SK-N-SH treated with all-trans-retinoic acid at 6 μM for 48 hours (cell line): ENCODE measurements around the gene KIAA1328.

Source experiments
- ATAC-seq: fragments of 200-7000 bp; cut with Tn5 transposase; 3 replicates; pipeline ENCODE4 v1.9.1; 2020; ENCODE audit warnings: mild to moderate bottlenecking, moderate library complexity
- BACH2 ChIP-seq: fragments of 250-450 bp; sonication (Bioruptor Pico); IDR thresholded peaks from 2 replicates; pipeline ENCODE4 v1.9.0; 2021; ENCODE audit warnings: mild to moderate bottlenecking, borderline replicate concordance
- CREB5 ChIP-seq: fragments of 250-450 bp; sonication (Bioruptor Pico); IDR thresholded peaks from 2 replicates; pipeline ENCODE4 v1.5.1; 2020; ENCODE audit warnings: low read depth, mild to moderate bottlenecking, moderate library complexity
- CSDC2 ChIP-seq: fragments of 250-450 bp; sonication (Bioruptor Pico); IDR thresholded peaks from 2 replicates; pipeline ENCODE4 v1.5.0; 2020; ENCODE audit warnings: mild to moderate bottlenecking, moderate library complexity
- ESRRG ChIP-seq: fragments of 250-450 bp; sonication (Bioruptor Pico); IDR thresholded peaks from 2 replicates; pipeline ENCODE4 v1.6.1; 2021; ENCODE audit warnings: mild to moderate bottlenecking
- GLIS3 ChIP-seq: fragments of 250-450 bp; sonication (Bioruptor Pico); IDR thresholded peaks from 2 replicates; pipeline ENCODE4 v1.5.0; 2020; ENCODE audit warnings: mild to moderate bottlenecking, moderate library complexity
- ISL1 ChIP-seq: fragments of 250-450 bp; sonication (Bioruptor Pico); IDR thresholded peaks from 2 replicates; pipeline ENCODE4 v2.1.2; 2022; ENCODE audit warnings: mild to moderate bottlenecking, moderate library complexity
- PPARA ChIP-seq: fragments of 250-450 bp; sonication (Bioruptor Pico); IDR thresholded peaks from 2 replicates; pipeline ENCODE4 v1.5.0; 2020; ENCODE audit warnings: mild to moderate bottlenecking, borderline replicate concordance
- RARB ChIP-seq: fragments of 250-450 bp; sonication (Bioruptor Pico); IDR thresholded peaks from 2 replicates; pipeline ENCODE4 v1.8.0; 2021; ENCODE audit warnings: mild to moderate bottlenecking, moderate library complexity
- TOX ChIP-seq: fragments of 250-450 bp; sonication (Bioruptor Pico); IDR thresholded peaks from 2 replicates; pipeline ENCODE4 v1.8.0; 2021; ENCODE audit warnings: mild to moderate bottlenecking, moderate library complexity, borderline replicate concordance
- TSHZ2 ChIP-seq: fragments of 250-450 bp; sonication (Bioruptor Pico); IDR thresholded peaks from 2 replicates; pipeline ENCODE4 v1.5.0; 2020; ENCODE audit warnings: mild to moderate bottlenecking, moderate library complexity
- ZC3H10 ChIP-seq: fragments of 250-450 bp; sonication (Bioruptor Pico); IDR thresholded peaks from 2 replicates; pipeline ENCODE4 v1.5.1; 2021; ENCODE audit warnings: mild to moderate bottlenecking, moderate library complexity
- ZFP3 ChIP-seq: fragments of 250-450 bp; sonication (Bioruptor Pico); IDR thresholded peaks from 2 replicates; pipeline ENCODE4 v1.5.0; 2020; ENCODE audit warnings: mild to moderate bottlenecking, moderate library complexity
- ZNF70 ChIP-seq: fragments of 450-650 bp; formaldehyde crosslinking; IDR thresholded peaks from 2 replicates; pipeline ENCODE4 v1.5.0; 2020; ENCODE audit warnings: mild to moderate bottlenecking, moderate library complexity
- ZNF8 ChIP-seq: fragments of 450-650 bp; formaldehyde crosslinking; IDR thresholded peaks from 2 replicates; pipeline ENCODE4 v1.5.0; 2020; ENCODE audit warnings: mild to moderate bottlenecking, moderate library complexity
- TF ChIP-seq, protein P1 (sequence below): fragments of 250-450 bp; sonication (Bioruptor Pico); IDR thresholded peaks from 2 replicates; pipeline ENCODE4 v1.8.0; 2021; ENCODE audit warnings: low read depth, mild to moderate bottlenecking, moderate library complexity, borderline replicate concordance
- TF ChIP-seq, protein P2 (sequence below): fragments of 250-450 bp; sonication (Bioruptor Pico); IDR thresholded peaks from 2 replicates; pipeline ENCODE4 v1.5.1; 2021; ENCODE audit warnings: mild to moderate bottlenecking, moderate library complexity
- TF ChIP-seq, protein P3 (sequence below): fragments of 250-450 bp; sonication (Bioruptor Pico); IDR thresholded peaks from 2 replicates; pipeline ENCODE4 v1.8.0; 2020; ENCODE audit warnings: mild to moderate bottlenecking, moderate library complexity, borderline replicate concordance

Gene KIAA1328

GRCh38 chr18:37251679-37252078 lies 422.8 kb downstream of the KIAA1328 start (continued):
- TF ChIP-seq, protein P1, sequence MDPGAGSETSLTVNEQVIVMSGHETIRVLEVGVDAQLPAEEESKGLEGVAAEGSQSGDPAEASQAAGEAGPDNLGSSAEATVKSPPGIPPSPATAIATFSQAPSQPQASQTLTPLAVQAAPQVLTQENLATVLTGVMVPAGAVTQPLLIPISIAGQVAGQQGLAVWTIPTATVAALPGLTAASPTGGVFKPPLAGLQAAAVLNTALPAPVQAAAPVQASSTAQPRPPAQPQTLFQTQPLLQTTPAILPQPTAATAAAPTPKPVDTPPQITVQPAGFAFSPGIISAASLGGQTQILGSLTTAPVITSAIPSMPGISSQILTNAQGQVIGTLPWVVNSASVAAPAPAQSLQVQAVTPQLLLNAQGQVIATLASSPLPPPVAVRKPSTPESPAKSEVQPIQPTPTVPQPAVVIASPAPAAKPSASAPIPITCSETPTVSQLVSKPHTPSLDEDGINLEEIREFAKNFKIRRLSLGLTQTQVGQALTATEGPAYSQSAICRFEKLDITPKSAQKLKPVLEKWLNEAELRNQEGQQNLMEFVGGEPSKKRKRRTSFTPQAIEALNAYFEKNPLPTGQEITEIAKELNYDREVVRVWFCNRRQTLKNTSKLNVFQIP (CRISPR knock-in tag) = no peak
- no peak for TF ChIP-seq GLIS3 (CRISPR knock-in tag)
- no peak for TF ChIP-seq TOX (CRISPR knock-in tag)

- ATAC-seq = no peak
- TF ChIP-seq ZNF70 (no peak), TSHZ2 (CRISPR knock-in tag) (no peak), BACH2 (no peak), CSDC2 (CRISPR knock-in tag) (no peak), ESRRG (CRISPR knock-in tag) (no peak), RARB (CRISPR knock-in tag) (no peak), ISL1 (CRISPR knock-in tag) (no peak)
- TF ChIP-seq, protein P2, sequence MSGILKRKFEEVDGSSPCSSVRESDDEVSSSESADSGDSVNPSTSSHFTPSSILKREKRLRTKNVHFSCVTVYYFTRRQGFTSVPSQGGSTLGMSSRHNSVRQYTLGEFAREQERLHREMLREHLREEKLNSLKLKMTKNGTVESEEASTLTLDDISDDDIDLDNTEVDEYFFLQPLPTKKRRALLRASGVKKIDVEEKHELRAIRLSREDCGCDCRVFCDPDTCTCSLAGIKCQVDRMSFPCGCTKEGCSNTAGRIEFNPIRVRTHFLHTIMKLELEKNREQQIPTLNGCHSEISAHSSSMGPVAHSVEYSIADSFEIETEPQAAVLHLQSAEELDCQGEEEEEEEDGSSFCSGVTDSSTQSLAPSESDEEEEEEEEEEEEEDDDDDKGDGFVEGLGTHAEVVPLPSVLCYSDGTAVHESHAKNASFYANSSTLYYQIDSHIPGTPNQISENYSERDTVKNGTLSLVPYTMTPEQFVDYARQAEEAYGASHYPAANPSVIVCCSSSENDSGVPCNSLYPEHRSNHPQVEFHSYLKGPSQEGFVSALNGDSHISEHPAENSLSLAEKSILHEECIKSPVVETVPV (CRISPR knock-in tag) = no peak
- TF ChIP-seq, protein P1 (CRISPR knock-in tag) = no peak
Observed at GRCh38 chr18:37252342-37252741, 423.4 kb downstream of the KIAA1328 start.

GRCh38 chr18:37252854-37253393 lies 424.0 kb downstream of the KIAA1328 start:
- TF ChIP-seq, protein P2 (CRISPR knock-in tag) = no peak
- TF ChIP-seq, protein P3, sequence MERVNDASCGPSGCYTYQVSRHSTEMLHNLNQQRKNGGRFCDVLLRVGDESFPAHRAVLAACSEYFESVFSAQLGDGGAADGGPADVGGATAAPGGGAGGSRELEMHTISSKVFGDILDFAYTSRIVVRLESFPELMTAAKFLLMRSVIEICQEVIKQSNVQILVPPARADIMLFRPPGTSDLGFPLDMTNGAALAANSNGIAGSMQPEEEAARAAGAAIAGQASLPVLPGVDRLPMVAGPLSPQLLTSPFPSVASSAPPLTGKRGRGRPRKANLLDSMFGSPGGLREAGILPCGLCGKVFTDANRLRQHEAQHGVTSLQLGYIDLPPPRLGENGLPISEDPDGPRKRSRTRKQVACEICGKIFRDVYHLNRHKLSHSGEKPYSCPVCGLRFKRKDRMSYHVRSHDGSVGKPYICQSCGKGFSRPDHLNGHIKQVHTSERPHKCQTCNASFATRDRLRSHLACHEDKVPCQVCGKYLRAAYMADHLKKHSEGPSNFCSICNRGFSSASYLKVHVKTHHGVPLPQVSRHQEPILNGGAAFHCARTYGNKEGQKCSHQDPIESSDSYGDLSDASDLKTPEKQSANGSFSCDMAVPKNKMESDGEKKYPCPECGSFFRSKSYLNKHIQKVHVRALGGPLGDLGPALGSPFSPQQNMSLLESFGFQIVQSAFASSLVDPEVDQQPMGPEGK (CRISPR knock-in tag) = no peak
- no peak for TF ChIP-seq ISL1 (CRISPR knock-in tag)
- TF ChIP-seq ZNF70 = no peak
- TF ChIP-seq ZFP3 (CRISPR knock-in tag) = no peak
- no peak for TF ChIP-seq ZC3H10 (CRISPR knock-in tag)
- TF ChIP-seq ZNF8 (CRISPR knock-in tag) = no peak
- TF ChIP-seq ESRRG (CRISPR knock-in tag) = no peak
- no peak for TF ChIP-seq TOX (CRISPR knock-in tag)
- no peak for TF ChIP-seq GLIS3 (CRISPR knock-in tag)
- no peak for TF ChIP-seq PPARA (CRISPR knock-in tag)
- TF ChIP-seq CREB5 (CRISPR knock-in tag) = no peak
- ATAC-seq = no peak
